ENCODE measurements around the gene CCPG1. TPM values are rescaled to one million over a fixed set of nuclear protein-coding genes. Genes with fewer than 3 reads are reported as not detected.
A peak's percentile ranks its signal among the peaks of the same experiment; 100 is the strongest.

CCPG1 gene
- total and polyA plus RNA-seq, 10 of the 15 experiments (the other 5 are each of a cell fraction or from before 2014, with no cell fraction given) = 5.1 to 15.8 (median 10.0) TPM

- RAD21 ChIA-PET (ENCODE audit: unreplicated experiment) = interaction anchor here (0.9 to 2.3 kb wide), 7 partner anchors 29 to 123 kb away, joined by 3 to 24 read pairs (median 4); partner anchors contain the start of genes CCPG1, PIERCE2 and RSL24D1
- Histone ChIP-seq H3K9ac (ENCODE audit: control insufficient read depth, insufficient read depth, low read length) (peak overlapping the region; percentile 100), H2AFZ (ENCODE audit: control insufficient read depth, low read depth, low read length) (peak overlapping the region; percentile 99), H3K27me3 (replicated peaks in 1 of 2; ENCODE audit: control insufficient read depth in 2 of 2, insufficient read depth in 2 of 2, low read length in 1 of 2) (no peaks in the 10 kb centered on the region), H3K36me3 (ENCODE audit: control insufficient read depth in 2 of 2, insufficient read depth in 2 of 2, low read length in 1 of 2) (no peaks in the 10 kb centered on the region; a peak in 1 of 4 replicates), H3K4me2 (ENCODE audit: control insufficient read depth, insufficient read depth) (peak overlapping the region; percentile 92), H3K9me3 (replicated peaks; ENCODE audit: control insufficient read depth, insufficient read depth, low read length) (no peaks in the 10 kb centered on the region), H4K20me1 (ENCODE audit: control insufficient read depth, insufficient read depth) (no peaks in the 10 kb centered on the region), H3K4me3 (peak overlapping the region; percentile 80), H3K4me1 (ENCODE audit: control insufficient read depth, insufficient read depth, low read length) (no peaks in the 10 kb centered on the region), H3K27ac (ENCODE audit: control insufficient read depth, insufficient read depth) (peak overlapping the region; percentile 100), H3K79me2 (ENCODE audit: control insufficient read depth, insufficient read depth, low read length) (peaks cover 33% of the 10 kb centered on the region)
- CTCF ChIA-PET = interaction anchor here (0.6 to 2.0 kb wide), 11 partner anchors 25 to 140 kb away, joined by 3 to 11 read pairs (median 3); partner anchors contain the start of genes CCPG1, PIERCE2 and RSL24D1
- BruUV-seq (replicated peaks) = TSS peak; percentile 88
- SMC1A ChIA-PET (ENCODE audit: uncharacterized antibody, unreplicated experiment) = interaction anchor here (0.6 to 2.5 kb wide), 18 partner anchors 20 to 122 kb away, joined by 3 to 13 read pairs (median 5); partner anchors contain the start of genes CCPG1 and PIERCE2
- DNase-seq (ENCODE audit: low read depth, low spot score) = peak; percentile 32
- in situ Hi-C loops (cut with MboI) (no loop called here), intact Hi-C loops (cut with micrococcal nuclease; ENCODE audit: unreplicated experiment) (loop anchor here (2.0 kb wide), 1 partner anchor 89 kb away; the partner anchor contains the start of genes CCPG1 and PIERCE2)
- FAIRE-seq = peak; percentile 75
- WGBS (ENCODE audit: insufficient coverage, insufficient replicate concordance, low lambda C conversion rate, missing lambda C conversion rate) = 0% methylated on average over 4 of the region's 4 CpGs
- ATAC-seq = peak; percentile 83
- POLR2A ChIA-PET = interaction anchor here (0.6 to 2.5 kb wide), 4 partner anchors 38 to 88 kb away, joined by 3 to 12 read pairs (median 4); partner anchors contain the start of genes CCPG1 and PIERCE2
- TF ChIP-seq RUNX3 (IDR thresholded peaks at IDR 0.05; ENCODE audit: low read length) = no peak
- TF ChIP-seq CTCF (IDR thresholded peaks at IDR 0.05 in 2 of 3, conservative IDR thresholded peaks at IDR 0.05 in 1 of 3; ENCODE audit: control insufficient read depth in 2 of 3, extremely low read depth in 1 of 3, insufficient read depth in 1 of 3, low read depth in 3 of 3, low read length in 3 of 3) = no peak
- TF ChIP-seq RBBP5 (conservative IDR thresholded peaks at IDR 0.05) = no peak
- no peak for TF ChIP-seq BMI1 (IDR thresholded peaks at IDR 0.05; ENCODE audit: borderline replicate concordance)
- TF ChIP-seq NRF1 (conservative IDR thresholded peaks at IDR 0.05; ENCODE audit: low read depth, low read length) = no peak
- TF ChIP-seq ZNF384 (IDR thresholded peaks at IDR 0.05; ENCODE audit: borderline replicate concordance, low read depth, low read length) = no peak
- no peak for TF ChIP-seq NBN (IDR thresholded peaks at IDR 0.05)
- TF ChIP-seq POU2F2 (IDR thresholded peaks at IDR 0.05; ENCODE audit: borderline replicate concordance, low read depth, low read length) = no peak
- TF ChIP-seq EGR1 (IDR thresholded peaks at IDR 0.05; ENCODE audit: borderline replicate concordance in 1 of 2, low read depth in 2 of 2, low read length in 2 of 2) = no peak
- TF ChIP-seq IKZF2 (IDR thresholded peaks at IDR 0.05) = no peak
- TF ChIP-seq TCF12 (IDR thresholded peaks at IDR 0.05; ENCODE audit: low read depth, low read length) = no peak
- TF ChIP-seq STAT1 (conservative IDR thresholded peaks at IDR 0.05) = no peak
- TF ChIP-seq ZZZ3 (IDR thresholded peaks at IDR 0.05; ENCODE audit: control insufficient read depth, insufficient read length, low read depth) = no peak
- no peak for TF ChIP-seq KAT2A (conservative IDR thresholded peaks at IDR 0.05; ENCODE audit: control insufficient read depth, low read depth, low read length)
- TF ChIP-seq SP1 (IDR thresholded peaks at IDR 0.05; ENCODE audit: low read depth, low read length) = no peak
- no peak for TF ChIP-seq WRNIP1 (IDR thresholded peaks at IDR 0.05; ENCODE audit: borderline replicate concordance, low read depth, low read length)
- TF ChIP-seq USF2 (IDR thresholded peaks at IDR 0.05; ENCODE audit: borderline replicate concordance, low read depth, low read length) = no peak
- no peak for TF ChIP-seq TCF3 (IDR thresholded peaks at IDR 0.05; ENCODE audit: borderline replicate concordance, insufficient read depth, low read depth, low read length)
- TF ChIP-seq CHD4 (IDR thresholded peaks at IDR 0.05) = no peak
Measured at GRCh38 chr15:55319537-55320237, 88.5 kb downstream of the CCPG1 start.

Measured in GM12878 (cell line).